Neural progenitor cell (in vitro differentiated cells): ENCODE results near the gene CBX6. TPM values are rescaled to one million over a fixed set of nuclear protein-coding genes. Genes with fewer than 3 reads are reported as not detected.
"Not testable (repeated sequence)": the region's sequence is repeated elsewhere in the genome, so short reads cannot be mapped to it uniquely, and the experiment has no call there.

ENCODE experiments used
- DNase-seq: peaks from one replicate; pipeline ENCODE4 v3.0.0-alpha.2; 2016; ENCODE audit warnings: low spot score
- H2AFZ ChIP-seq: fragments of 200-600 bp; sonication (generic); replicated peaks from 2 replicates; pipeline ENCODE4 v1.6.1; 2016; ENCODE audit warnings: antibody characterized with exemption
- H3F3A ChIP-seq: fragments of 200-600 bp; sonication (generic); 2 replicates; pipeline ENCODE4 v1.6.1; 2016; ENCODE audit warnings: antibody characterized with exemption, low read depth
- H3K27ac ChIP-seq: fragments of 200-600 bp; sonication (generic); 2 replicates; pipeline ENCODE4 v1.5.1; 2016; ENCODE audit warnings: mild to moderate bottlenecking
- H3K27me3 ChIP-seq: fragments of 200-600 bp; sonication (generic); 2 replicates; pipeline ENCODE4 v1.6.1; 2016; ENCODE audit warnings: mild to moderate bottlenecking, moderate library complexity
- H3K36me3 ChIP-seq: fragments of 200-600 bp; sonication (generic); 2 replicates; pipeline ENCODE4 v1.5.1; 2016
- H3K4me1 ChIP-seq: fragments of 200-600 bp; sonication (generic); 2 replicates; pipeline ENCODE4 v1.6.1; 2016; ENCODE audit warnings: mixed run types
- H3K4me2 ChIP-seq: fragments of 200-600 bp; sonication (generic); 2 replicates; pipeline ENCODE4 v1.6.1; 2016
- H3K4me3 ChIP-seq: fragments of 200-600 bp; sonication (generic); 2 replicates; pipeline ENCODE4 v1.5.1; 2016
- H3K79me2 ChIP-seq: fragments of 200-600 bp; sonication (generic); 2 replicates; pipeline ENCODE4 v1.6.1; 2016; ENCODE audit warnings: low read depth
- H3K9ac ChIP-seq: fragments of 200-600 bp; sonication (generic); 2 replicates; pipeline ENCODE4 v1.6.1; 2016
- H3K9me3 ChIP-seq: fragments of 200-600 bp; sonication (generic); 2 replicates; pipeline ENCODE4 v1.5.1; 2016; ENCODE audit warnings: low read depth
- H4K20me1 ChIP-seq: fragments of 200-600 bp; sonication (generic); 2 replicates; pipeline ENCODE4 v1.6.1; 2016; ENCODE audit warnings: low read depth
- H3K27ac Mint-ChIP-seq: 3 replicates; pipeline ENCODE4 v1.8.0; 2021; ENCODE audit warnings: mixed read lengths
- H3K27me3 Mint-ChIP-seq: 2 replicates; pipeline ENCODE4 v1.8.0; 2022; ENCODE audit warnings: low read depth, mild to moderate bottlenecking, inconsistent platforms, moderate library complexity, mixed read lengths; ENCODE audit not compliant: insufficient read depth
- H3K36me3 Mint-ChIP-seq: 3 replicates; pipeline ENCODE4 v1.8.0; 2021; ENCODE audit warnings: mixed read lengths
- H3K4me1 Mint-ChIP-seq: 3 replicates; pipeline ENCODE4 v1.8.0; 2021; ENCODE audit warnings: mixed read lengths
- H3K4me3 Mint-ChIP-seq: 3 replicates; pipeline ENCODE4 v1.8.0; 2021; ENCODE audit warnings: mild to moderate bottlenecking, moderate library complexity, mixed read lengths
- H3K9me3 Mint-ChIP-seq: 3 replicates; pipeline ENCODE4 v1.8.0; 2020; ENCODE audit warnings: mixed read lengths
- EZH2 ChIP-seq: fragments of 200-600 bp; sonication (generic); IDR thresholded peaks from 2 replicates; pipeline ENCODE4 v1.6.1; 2017; ENCODE audit warnings: antibody characterized with exemption, mild to moderate bottlenecking, moderate library complexity
- EZH2phosphoT487 ChIP-seq: fragments of 200-600 bp; sonication (generic); IDR thresholded peaks from 2 replicates; pipeline ENCODE4 v1.6.1; 2017; ENCODE audit warnings: antibody characterized with exemption
- total RNA-seq: library from RNA; depleted of rRNA; stranded (reverse); fragments of >200 nt; gene quantifications from 2 replicates; pipeline ENCODE4 v1.2.3, GENCODE V29; 2015; ENCODE audit warnings: low replicate concordance
- TF ChIP-seq, protein P1 (sequence below): fragments of 200-600 bp; sonication (generic); IDR thresholded peaks from 2 replicates; pipeline ENCODE4 v1.5.1; 2017; ENCODE audit warnings: antibody characterized with exemption, mild to moderate bottlenecking

Gene CBX6
- total RNA-seq, 1 donor from 2014 or later, result 14.0 TPM

DNA sequence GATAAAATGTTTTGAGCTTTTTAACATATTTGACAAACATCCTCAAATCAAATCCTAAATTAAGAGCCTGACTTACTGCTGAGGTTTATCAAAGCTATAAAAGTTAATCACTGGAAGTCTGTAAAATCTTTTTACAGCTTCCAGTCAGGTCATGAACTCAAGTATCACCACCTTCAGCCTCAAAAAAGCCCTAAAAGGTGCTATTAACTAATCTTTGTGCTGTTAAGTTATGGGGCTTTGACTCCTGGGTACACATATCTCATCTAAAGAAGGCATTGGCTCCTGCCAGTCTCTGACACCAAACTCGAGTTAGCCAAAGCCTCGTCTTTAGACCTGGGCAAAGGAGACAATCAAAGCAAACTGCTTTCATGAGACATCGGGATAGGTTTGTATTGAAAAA is 34.0 kb upstream of the CBX6 start:
- peaks cover 7% of the 10 kb centered on the region for H3K27me3 ChIP-seq
- H3K36me3 Mint-ChIP-seq, result no peaks in the 10 kb centered on the region
- H3K9ac ChIP-seq, result no peak overlapping the region
- DNase-seq, result no peak
- no peak overlapping the region for H3K4me2 ChIP-seq
- no peak overlapping the region for H2AFZ ChIP-seq
- H3K9me3 ChIP-seq, result peaks cover 14% of the 10 kb centered on the region
- no peak overlapping the region for H3K4me3 ChIP-seq
- H3K27me3 Mint-ChIP-seq, result peaks cover 7% of the 10 kb centered on the region
- H3K27ac Mint-ChIP-seq, result no peak overlapping the region
- no peaks in the 10 kb centered on the region for H4K20me1 ChIP-seq
- H3F3A ChIP-seq, result no peaks in the 10 kb centered on the region
- peaks cover 33% of the 10 kb centered on the region for H3K9me3 Mint-ChIP-seq
- no peak overlapping the region for H3K27ac ChIP-seq
- no peak overlapping the region for H3K4me3 Mint-ChIP-seq
- H3K79me2 ChIP-seq, result no peaks in the 10 kb centered on the region
- no peaks in the 10 kb centered on the region for H3K4me1 Mint-ChIP-seq
- no peaks in the 10 kb centered on the region for H3K36me3 ChIP-seq
- H3K4me1 ChIP-seq, result no peaks in the 10 kb centered on the region
- TF ChIP-seq EZH2phosphoT487, result no peak

DNA sequence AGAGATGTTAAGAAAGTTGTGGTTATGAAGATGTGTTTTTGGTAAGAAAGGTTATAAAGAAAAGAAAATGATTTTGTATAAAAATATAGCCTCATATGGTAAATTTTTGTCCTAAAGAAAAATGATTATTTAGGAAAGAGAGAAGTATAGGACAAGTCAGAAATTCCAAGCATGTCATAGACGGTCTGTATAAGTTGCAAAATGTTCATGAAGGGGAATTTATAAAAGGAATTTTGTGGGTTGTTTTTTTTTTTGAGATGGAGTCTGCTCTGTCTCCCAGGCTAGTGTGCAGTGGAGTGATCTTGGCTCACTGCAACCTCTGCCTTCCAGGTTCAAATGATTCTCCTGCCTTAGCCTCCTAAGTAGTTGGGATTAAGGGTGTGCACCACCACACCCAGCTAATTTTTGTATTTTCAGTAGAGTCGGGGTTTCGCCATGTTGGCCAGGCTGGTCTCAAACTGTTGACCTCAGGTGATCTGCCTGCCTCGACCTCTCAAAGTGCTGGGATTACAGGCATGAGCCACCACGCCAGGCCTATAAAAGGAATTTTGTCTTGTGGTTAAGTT is 32.1 kb upstream of the CBX6 start:
- not testable (repeated sequence) for H2AFZ ChIP-seq, H3K4me2 ChIP-seq, H3K27me3 ChIP-seq, H3K9ac ChIP-seq, H3K79me2 ChIP-seq, H3F3A ChIP-seq, H3K4me1 ChIP-seq, H3K36me3 Mint-ChIP-seq, H3K27ac Mint-ChIP-seq, H3K4me1 Mint-ChIP-seq, H3K4me3 Mint-ChIP-seq, H3K27ac ChIP-seq, H3K36me3 ChIP-seq, H3K27me3 Mint-ChIP-seq, H3K4me3 ChIP-seq, H4K20me1 ChIP-seq
- H3K9me3 Mint-ChIP-seq, result peaks cover 26% of the 10 kb centered on the region
- peaks cover 14% of the 10 kb centered on the region for H3K9me3 ChIP-seq
- DNase-seq, result peak; percentile 38

DNA sequence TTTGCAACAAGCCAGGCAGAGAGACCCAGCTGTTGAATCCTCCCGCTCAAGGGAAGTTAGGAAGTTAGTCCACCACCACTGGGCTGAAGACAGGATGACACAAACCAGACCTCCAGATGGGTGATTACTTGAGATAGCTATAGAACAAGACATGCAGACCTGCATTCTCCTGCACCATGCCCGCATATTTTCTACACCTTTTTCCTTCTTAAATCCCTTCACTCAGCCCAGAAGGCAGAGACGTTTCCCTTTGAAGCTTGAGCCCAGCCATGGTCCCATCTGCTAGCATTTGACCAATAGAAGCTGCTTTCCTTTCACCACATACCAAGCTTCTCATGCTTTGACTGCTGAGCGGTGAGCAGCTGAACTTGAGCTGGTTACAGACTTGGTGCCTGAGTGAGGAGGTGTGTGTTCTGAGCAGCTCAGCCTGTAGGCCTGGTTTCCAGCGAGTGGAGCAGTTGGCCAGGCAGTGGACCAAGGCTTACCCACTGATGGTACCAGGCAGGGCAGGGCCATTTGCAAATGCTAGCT is 29.2 kb upstream of the CBX6 start:
- H3K4me3 Mint-ChIP-seq, result no peak overlapping the region
- H3K4me2 ChIP-seq, result no peak overlapping the region
- H3K9me3 Mint-ChIP-seq, result peaks cover 20% of the 10 kb centered on the region
- H3K4me3 ChIP-seq, result no peak overlapping the region
- H3K27me3 Mint-ChIP-seq, result peaks cover 3% of the 10 kb centered on the region
- H3K79me2 ChIP-seq, result no peaks in the 10 kb centered on the region
- TF ChIP-seq EZH2 (no peak), EZH2phosphoT487 (no peak)
- no peak overlapping the region for H2AFZ ChIP-seq
- no peak for DNase-seq
- no peaks in the 10 kb centered on the region for H3K27me3 ChIP-seq
- no peak overlapping the region for H3K27ac ChIP-seq
- H3K9me3 ChIP-seq, result peaks cover 21% of the 10 kb centered on the region
- H3K4me1 Mint-ChIP-seq, result no peaks in the 10 kb centered on the region
- no peak overlapping the region for H3K9ac ChIP-seq
- H3K4me1 ChIP-seq, result no peaks in the 10 kb centered on the region
- H3K36me3 ChIP-seq, result no peaks in the 10 kb centered on the region
- H4K20me1 ChIP-seq, result no peaks in the 10 kb centered on the region
- H3K36me3 Mint-ChIP-seq, result no peaks in the 10 kb centered on the region
- no peaks in the 10 kb centered on the region for H3F3A ChIP-seq
- no peak overlapping the region for H3K27ac Mint-ChIP-seq

DNA sequence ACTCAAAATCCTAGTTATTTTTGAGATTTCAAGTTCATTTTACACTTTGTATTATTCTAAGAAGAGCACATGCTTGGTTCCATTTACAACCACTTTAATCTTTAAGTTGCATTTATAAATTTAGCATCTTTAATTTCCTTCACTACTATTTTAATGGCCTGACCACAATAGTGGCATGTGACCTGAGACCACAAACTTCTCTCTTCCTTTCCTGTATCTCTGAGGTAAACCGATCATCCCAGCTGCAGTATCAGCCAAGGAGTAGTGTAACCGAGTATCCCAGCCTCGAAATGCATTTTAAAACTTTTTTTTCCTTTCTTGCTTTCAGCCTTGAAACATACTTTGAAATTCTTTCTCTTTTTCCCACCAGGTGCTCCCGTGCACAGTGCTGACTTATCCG is 28.7 kb upstream of the CBX6 start:
- no peak for TF ChIP-seq EZH2phosphoT487
- Histone ChIP-seq H3K4me3 (no peak overlapping the region), H3K4me1 (no peaks in the 10 kb centered on the region), H3K27me3 (no peaks in the 10 kb centered on the region), H4K20me1 (no peaks in the 10 kb centered on the region), H3K79me2 (no peaks in the 10 kb centered on the region), H3K9me3 (peaks cover 21% of the 10 kb centered on the region), H3K36me3 (no peaks in the 10 kb centered on the region), H2AFZ (no peak overlapping the region), H3K9ac (no peak overlapping the region), H3F3A (no peaks in the 10 kb centered on the region), H3K27ac (no peak overlapping the region), H3K4me2 (no peak overlapping the region)
- Mint-ChIP-seq H3K27ac (no peak overlapping the region), H3K4me1 (no peaks in the 10 kb centered on the region), H3K9me3 (peaks cover 19% of the 10 kb centered on the region), H3K4me3 (no peak overlapping the region), H3K36me3 (no peaks in the 10 kb centered on the region), H3K27me3 (peaks cover 3% of the 10 kb centered on the region)
- no peak for DNase-seq

DNA sequence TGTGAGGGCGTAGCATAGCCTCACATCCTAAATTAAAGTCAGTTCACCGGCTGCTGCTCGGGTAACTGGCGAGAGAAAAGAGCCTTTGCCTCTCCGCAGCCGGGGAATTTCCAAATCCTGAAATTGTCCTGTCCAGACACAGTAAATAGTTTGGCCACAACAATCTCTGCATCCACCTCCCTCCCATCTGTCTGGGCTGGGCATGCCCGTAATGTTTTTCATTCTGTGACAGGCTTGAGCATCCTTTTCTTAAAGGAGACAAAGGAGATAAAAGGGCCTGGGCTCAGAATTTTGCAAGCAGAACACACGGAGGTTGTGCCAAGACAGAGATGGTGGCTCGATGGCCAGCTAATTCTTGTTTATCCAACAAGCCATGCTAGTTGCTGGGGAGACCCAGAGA is 19.2 kb upstream of the CBX6 start:
- no peaks in the 10 kb centered on the region for H3K36me3 ChIP-seq
- H3K4me1 Mint-ChIP-seq, result no peaks in the 10 kb centered on the region
- no peak overlapping the region for H3K9ac ChIP-seq
- no peaks in the 10 kb centered on the region for H4K20me1 ChIP-seq
- no peaks in the 10 kb centered on the region for H3K9me3 ChIP-seq
- H2AFZ ChIP-seq, result peak overlapping the region; percentile 72
- no peak for DNase-seq
- peaks cover 3% of the 10 kb centered on the region for H3F3A ChIP-seq
- no peak overlapping the region for H3K27ac Mint-ChIP-seq
- H3K4me1 ChIP-seq, result peaks cover 5% of the 10 kb centered on the region
- peaks cover 2% of the 10 kb centered on the region for H3K27me3 Mint-ChIP-seq
- H3K27me3 ChIP-seq, result no peaks in the 10 kb centered on the region
- no peak overlapping the region for H3K4me3 ChIP-seq
- no peak overlapping the region for H3K4me3 Mint-ChIP-seq
- peaks cover 2% of the 10 kb centered on the region for H3K9me3 Mint-ChIP-seq
- no peak overlapping the region for H3K4me2 ChIP-seq
- no peaks in the 10 kb centered on the region for H3K36me3 Mint-ChIP-seq
- no peak overlapping the region for H3K27ac ChIP-seq
- no peaks in the 10 kb centered on the region for H3K79me2 ChIP-seq
- TF ChIP-seq EZH2 (no peak), EZH2phosphoT487 (no peak)
- TF ChIP-seq, protein P1, sequence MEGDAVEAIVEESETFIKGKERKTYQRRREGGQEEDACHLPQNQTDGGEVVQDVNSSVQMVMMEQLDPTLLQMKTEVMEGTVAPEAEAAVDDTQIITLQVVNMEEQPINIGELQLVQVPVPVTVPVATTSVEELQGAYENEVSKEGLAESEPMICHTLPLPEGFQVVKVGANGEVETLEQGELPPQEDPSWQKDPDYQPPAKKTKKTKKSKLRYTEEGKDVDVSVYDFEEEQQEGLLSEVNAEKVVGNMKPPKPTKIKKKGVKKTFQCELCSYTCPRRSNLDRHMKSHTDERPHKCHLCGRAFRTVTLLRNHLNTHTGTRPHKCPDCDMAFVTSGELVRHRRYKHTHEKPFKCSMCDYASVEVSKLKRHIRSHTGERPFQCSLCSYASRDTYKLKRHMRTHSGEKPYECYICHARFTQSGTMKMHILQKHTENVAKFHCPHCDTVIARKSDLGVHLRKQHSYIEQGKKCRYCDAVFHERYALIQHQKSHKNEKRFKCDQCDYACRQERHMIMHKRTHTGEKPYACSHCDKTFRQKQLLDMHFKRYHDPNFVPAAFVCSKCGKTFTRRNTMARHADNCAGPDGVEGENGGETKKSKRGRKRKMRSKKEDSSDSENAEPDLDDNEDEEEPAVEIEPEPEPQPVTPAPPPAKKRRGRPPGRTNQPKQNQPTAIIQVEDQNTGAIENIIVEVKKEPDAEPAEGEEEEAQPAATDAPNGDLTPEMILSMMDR, result no peak
